ENCODE data around the gene WNK3. TPM values are rescaled to one million over a fixed set of nuclear protein-coding genes. Genes with fewer than 3 reads are reported as not detected.

WNK3 gene
- total RNA-seq, 1 experiment from 2014 or later = 12.8 TPM

DNA sequence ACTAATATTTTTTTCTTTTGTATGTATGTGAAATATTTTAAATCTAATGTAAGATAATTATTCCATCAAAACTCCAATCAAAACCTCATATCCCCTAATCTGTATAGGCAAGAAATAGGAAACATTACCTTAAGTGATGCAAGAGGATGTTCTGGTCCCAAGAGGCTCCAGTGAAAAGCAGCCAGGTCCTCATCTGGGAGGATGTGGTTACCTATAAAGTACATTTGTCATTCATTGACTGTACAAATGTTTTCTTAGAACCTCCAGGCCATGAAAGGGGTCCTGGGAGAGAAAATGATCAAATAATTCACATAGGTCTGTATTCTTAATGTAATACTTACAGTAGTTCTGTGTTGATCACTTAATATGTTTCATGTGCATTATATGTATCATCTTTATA is 200.3 kb downstream of the WNK3 start:
- no peak for TF ChIP-seq CTCF (conservative IDR thresholded peaks at IDR 0.05; ENCODE audit: low read depth, low read length)
- no peak for TF ChIP-seq EZH2 (IDR thresholded peaks at IDR 0.05; ENCODE audit: borderline replicate concordance, low read depth, low read length, poor library complexity, severe bottlenecking)
- Histone ChIP-seq H3K27me3 (replicated peaks; ENCODE audit: insufficient read depth, low read depth, low read length, poor library complexity) (no peaks in the 10 kb centered on the region), H3K36me3 (ENCODE audit: insufficient read depth, low read length, poor library complexity, severe bottlenecking) (no peaks in the 10 kb centered on the region), H3K9me3 (ENCODE audit: low read depth, low read length, poor library complexity, severe bottlenecking) (no peaks in the 10 kb centered on the region), H3K4me3 (ENCODE audit: low read depth, low read length, poor library complexity, severe bottlenecking) (no peak overlapping the region), H3K27ac (ENCODE audit: low read depth, low read length, poor library complexity, severe bottlenecking) (no peak overlapping the region), H3K4me1 (ENCODE audit: insufficient read depth, low read length, poor library complexity, severe bottlenecking) (no peaks in the 10 kb centered on the region)
- DNase-seq (ENCODE audit: low spot score) = no peak
- POLR2A ChIA-PET (ENCODE audit: low non-redundant PET) = no interaction called here
- CTCF ChIA-PET = no interaction called here
- intact Hi-C loops (cut with micrococcal nuclease; ENCODE audit: unreplicated experiment) = no loop called here
- no TSS peak for BruUV-seq (replicated peaks)

Other genes starting within 250 kb of the WNK3 start
- 17.4 and 21.8 TPM in 2 replicates for gene FAM120C, start 174.8 kb downstream of the WNK3 start, total RNA-seq (2021)
- gene TSR2, start 82.4 kb upstream of the WNK3 start, total RNA-seq (2021) = 40.8 and 41.6 TPM in 2 replicates
- 21.5 and 27.1 TPM in 2 replicates for gene FGD1, start 138.2 kb upstream of the WNK3 start, total RNA-seq (2021)
- 71.8 and 89.3 TPM in 2 replicates for gene GNL3L, start 172.2 kb upstream of the WNK3 start, total RNA-seq (2021)